ENCODE measurements around the gene MAPK12. TPM values are rescaled to one million over a fixed set of nuclear protein-coding genes. Genes with fewer than 3 reads are reported as not detected.

MAPK12 gene
- total and polyA plus RNA-seq, 4 donors, result 0.83 to 2.8 (median 1.9) TPM

- DNase-seq (ENCODE audit: low spot score), result no peak
- 55% methylated on average over 37 of the region's 37 CpGs for WGBS
- peaks cover 30 to 47% (median 36%) of the 10 kb centered on the region in 4 donors for H3K4me1 ChIP-seq (ENCODE audit: control insufficient read depth in 4 of 4, insufficient read depth in 4 of 4, low read length in 3 of 4)
These were observed 5.5 kb upstream of the MAPK12 start for GRCh38 chr22:50266994-50267393.

More at GRCh38 chr22:50266994-50267393, 5.5 kb upstream of the MAPK12 start:
- TF ChIP-seq RXRA (IDR thresholded peaks at IDR 0.05) (no peak), ZBTB33 (IDR thresholded peaks at IDR 0.05) (no peak), RAD21 (IDR thresholded peaks at IDR 0.05) (no peak), SP1 (IDR thresholded peaks at IDR 0.05) (no peak), YY1 (IDR thresholded peaks at IDR 0.05) (no peak), GABPA (IDR thresholded peaks at IDR 0.05 in 1 of 2, conservative IDR thresholded peaks at IDR 0.05 in 1 of 2) (no peak), REST (IDR thresholded peaks at IDR 0.05) (no peak), ATF3 (IDR thresholded peaks at IDR 0.05) (no peak), HNF4A (conservative IDR thresholded peaks at IDR 0.05) (no peak), NR2F2 (IDR thresholded peaks at IDR 0.05) (no peak), HNF4G (IDR thresholded peaks at IDR 0.05) (no peak), JUND (IDR thresholded peaks at IDR 0.05) (no peak), EGR1 (IDR thresholded peaks at IDR 0.05; ENCODE audit: low read depth in 2 of 2) (no peak), MAX (IDR thresholded peaks at IDR 0.05) (no peak)
- TF ChIP-seq, protein P1, sequence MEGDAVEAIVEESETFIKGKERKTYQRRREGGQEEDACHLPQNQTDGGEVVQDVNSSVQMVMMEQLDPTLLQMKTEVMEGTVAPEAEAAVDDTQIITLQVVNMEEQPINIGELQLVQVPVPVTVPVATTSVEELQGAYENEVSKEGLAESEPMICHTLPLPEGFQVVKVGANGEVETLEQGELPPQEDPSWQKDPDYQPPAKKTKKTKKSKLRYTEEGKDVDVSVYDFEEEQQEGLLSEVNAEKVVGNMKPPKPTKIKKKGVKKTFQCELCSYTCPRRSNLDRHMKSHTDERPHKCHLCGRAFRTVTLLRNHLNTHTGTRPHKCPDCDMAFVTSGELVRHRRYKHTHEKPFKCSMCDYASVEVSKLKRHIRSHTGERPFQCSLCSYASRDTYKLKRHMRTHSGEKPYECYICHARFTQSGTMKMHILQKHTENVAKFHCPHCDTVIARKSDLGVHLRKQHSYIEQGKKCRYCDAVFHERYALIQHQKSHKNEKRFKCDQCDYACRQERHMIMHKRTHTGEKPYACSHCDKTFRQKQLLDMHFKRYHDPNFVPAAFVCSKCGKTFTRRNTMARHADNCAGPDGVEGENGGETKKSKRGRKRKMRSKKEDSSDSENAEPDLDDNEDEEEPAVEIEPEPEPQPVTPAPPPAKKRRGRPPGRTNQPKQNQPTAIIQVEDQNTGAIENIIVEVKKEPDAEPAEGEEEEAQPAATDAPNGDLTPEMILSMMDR (IDR thresholded peaks at IDR 0.05; ENCODE audit: low read depth, low read length, missing input control), result no peak
- Histone ChIP-seq H3K9ac (ENCODE audit: low read depth in 1 of 2, low read length in 2 of 2) (no peak overlapping the region), H3K36me3 (ENCODE audit: control insufficient read depth in 4 of 4, insufficient read depth in 3 of 4, low read depth in 1 of 4, low read length in 3 of 4) (no peaks in the 10 kb centered on the region), H3K27me3 (ENCODE audit: control insufficient read depth in 4 of 4, insufficient read depth in 4 of 4, low read length in 3 of 4) (no peaks in the 10 kb centered on the region), H3K4me3 (ENCODE audit: low read depth in 1 of 3, low read length in 3 of 3) (peak overlapping the region in 1 of 3 donors; percentile 36), H3K9me3 (ENCODE audit: control insufficient read depth in 4 of 4, low read length in 3 of 4) (no peaks in the 10 kb centered on the region), H3K27ac (ENCODE audit: low read depth in 1 of 2, low read length in 2 of 2) (no peak overlapping the region)

All from liver (tissue), 9 donors.